ENCODE measurements around the gene DNAH7. TPM values are rescaled to one million over a fixed set of nuclear protein-coding genes. Genes with fewer than 3 reads are reported as not detected.

Gene DNAH7
- total and polyA plus RNA-seq, 12 donors: 0.36 to 3.6 (median 1.4) TPM

DNA sequence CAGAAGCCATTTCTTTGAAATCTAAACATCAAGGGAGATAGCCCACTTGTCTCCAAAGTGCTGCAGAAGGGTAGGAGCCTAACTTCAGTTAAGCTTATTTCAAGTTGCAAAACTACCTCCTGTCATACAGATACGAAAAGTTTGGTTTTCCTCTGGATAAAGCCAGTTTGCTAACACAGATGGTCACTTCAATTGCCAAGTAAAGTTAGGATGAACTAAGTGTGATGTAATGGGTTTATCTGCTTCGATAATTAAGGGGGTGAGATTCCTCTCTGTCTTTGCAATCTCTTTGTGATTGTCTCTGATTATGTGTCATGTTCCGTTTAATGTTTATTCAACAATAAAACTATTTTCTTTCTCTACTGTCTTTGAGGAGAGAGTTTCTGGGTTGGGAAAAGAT lies 255.2 kb downstream of the DNAH7 start:
- intact Hi-C loops (cut with DNase I): no loop called here
- no peak for DNase-seq

GRCh38 chr2:195810340-195811098 lies 258.1 kb downstream of the DNAH7 start:
- Histone ChIP-seq H3K36me3 (replicated peaks in 1 of 2) (no peaks in the 10 kb centered on the region), H3K4me3 (no peak overlapping the region), H3K27me3 (no peaks in the 10 kb centered on the region), H3K27ac (no peak overlapping the region), H3K9me3 (replicated peaks in 1 of 3) (no peaks in the 10 kb centered on the region), H3K4me1 (replicated peaks in 1 of 2) (no peaks in the 10 kb centered on the region)
- intact Hi-C loops (cut with DNase I): no loop called here
- 78 to 89% (median 84%) methylated on average over 4 of the region's 4 CpGs for WGBS, 4 donors
- TF ChIP-seq POLR2A (IDR thresholded peaks at IDR 0.05) (no peak), CTCF (IDR thresholded peaks at IDR 0.05) (no peak)
- no peak for DNase-seq

More for the DNA sequence above, 255.2 kb downstream of the DNAH7 start:
- Histone ChIP-seq H3K4me1 (replicated peaks in 1 of 2) (no peaks in the 10 kb centered on the region), H3K27me3 (no peaks in the 10 kb centered on the region), H3K36me3 (replicated peaks in 1 of 2) (peaks cover 0 to 3% of the 10 kb centered on the region in 2 donors), H3K9me3 (replicated peaks in 1 of 3) (no peaks in the 10 kb centered on the region), H3K4me3 (no peak overlapping the region), H3K27ac (no peak overlapping the region)
- 58 to 78% (median 75%) methylated on average over 3 of the region's 3 CpGs for WGBS, 4 donors
- TF ChIP-seq CTCF (IDR thresholded peaks at IDR 0.05) (no peak), POLR2A (IDR thresholded peaks at IDR 0.05) (no peak)

GRCh38 chr2:195808189-195808588 lies 260.4 kb downstream of the DNAH7 start:
- no peaks in the 10 kb centered on the region for H3K36me3 ChIP-seq (replicated peaks in 1 of 2)
- WGBS, 4 donors: 53 to 78% (median 74%) methylated on average over 1 of the region's 1 CpG
- no peaks in the 10 kb centered on the region for H3K27me3 ChIP-seq
- intact Hi-C loops (cut with DNase I): no loop called here
- no peak overlapping the region for H3K27ac ChIP-seq
- TF ChIP-seq POLR2A (IDR thresholded peaks at IDR 0.05) (no peak), CTCF (IDR thresholded peaks at IDR 0.05) (no peak)
- no peaks in the 10 kb centered on the region for H3K9me3 ChIP-seq (replicated peaks in 1 of 3)
- H3K4me3 ChIP-seq: no peak overlapping the region
- DNase-seq: no peak
- no peaks in the 10 kb centered on the region for H3K4me1 ChIP-seq (replicated peaks in 1 of 2)

DNA sequence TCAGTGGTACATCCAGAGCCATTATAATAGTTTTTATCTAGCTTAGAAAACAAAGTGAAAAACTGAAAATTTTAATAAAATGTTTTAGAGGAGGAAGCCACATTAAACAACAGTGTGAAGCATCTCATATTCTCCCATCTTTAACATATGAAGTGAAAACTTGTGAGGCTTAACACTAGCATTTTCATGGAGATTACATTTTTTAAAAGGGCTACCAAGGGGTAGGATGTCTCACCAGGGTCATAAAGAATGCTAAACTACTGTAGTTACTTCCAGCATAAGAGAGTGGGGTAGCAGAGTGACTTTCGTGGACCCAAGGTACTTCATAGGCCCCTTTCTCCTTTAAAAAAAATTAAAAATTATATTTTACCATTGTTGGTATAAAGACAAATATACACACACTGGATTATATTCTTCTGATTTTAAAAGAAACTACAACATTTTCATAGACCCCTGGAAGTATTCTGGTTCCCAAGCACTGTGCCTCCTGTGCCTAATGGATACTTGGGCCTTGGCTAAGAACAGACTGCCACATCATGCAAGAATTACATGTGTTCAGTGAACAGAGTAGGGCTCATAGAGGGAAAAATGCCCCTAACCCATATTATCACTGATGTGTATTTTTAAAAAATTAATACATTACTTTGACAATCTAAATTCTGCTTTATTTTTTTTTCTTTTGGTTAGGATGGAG lies 263.2 kb downstream of the DNAH7 start:
- intact Hi-C loops (cut with DNase I): no loop called here
- H3K36me3 ChIP-seq (replicated peaks in 1 of 2): no peaks in the 10 kb centered on the region
- no peaks in the 10 kb centered on the region for H3K4me1 ChIP-seq (replicated peaks in 1 of 2)
- WGBS, 4 donors: 88 to 100% (median 94%) methylated on average over 1 of the region's 1 CpG
- H3K27ac ChIP-seq: no peak overlapping the region
- DNase-seq: no peak
- TF ChIP-seq POLR2A (IDR thresholded peaks at IDR 0.05) (no peak), CTCF (IDR thresholded peaks at IDR 0.05) (no peak)
- H3K27me3 ChIP-seq: no peaks in the 10 kb centered on the region
- H3K9me3 ChIP-seq (replicated peaks in 1 of 3): no peaks in the 10 kb centered on the region
- H3K4me3 ChIP-seq: no peak overlapping the region

Measured in adrenal gland (tissue), 12 donors.